Iris pigment epithelial cell (primary cell): ENCODE data around the gene PATZ1.
"Not testable (repeated sequence)": the region's sequence is repeated elsewhere in the genome, so short reads cannot be mapped to it uniquely, and the experiment has no call there.

ENCODE experiments used
- DNase-seq: peaks from one replicate; pipeline ENCODE4 v3.0.0-alpha.2; 2011; ENCODE audit warnings: low read depth

The PATZ1 gene

GRCh38 chr22:31343235-31344191 is 2.6 kb downstream of the PATZ1 start:
- no peak for DNase-seq

GRCh38 chr22:31342389-31343140 is 3.6 kb downstream of the PATZ1 start:
- no peak for DNase-seq

GRCh38 chr22:31341386-31342088 is 4.6 kb downstream of the PATZ1 start:
- DNase-seq: no peak

- DNase-seq: no peak
These were observed 5.3 kb downstream of the PATZ1 start for GRCh38 chr22:31340765-31341247.

- no peak for DNase-seq
These were observed 5.8 kb downstream of the PATZ1 start for GRCh38 chr22:31340360-31340759.

- no peak for DNase-seq
These were observed 6.9 kb downstream of the PATZ1 start for GRCh38 chr22:31339148-31339832.

- DNase-seq: peak; percentile 33
These were observed 9.0 kb downstream of the PATZ1 start for GRCh38 chr22:31337178-31337577.

- no peak for DNase-seq
These were observed 11.8 kb downstream of the PATZ1 start for GRCh38 chr22:31334329-31334728.

GRCh38 chr22:31333641-31334040 is 12.5 kb downstream of the PATZ1 start:
- no peak for DNase-seq

GRCh38 chr22:31332886-31333285 is 13.3 kb downstream of the PATZ1 start:
- DNase-seq: peak; percentile 32

GRCh38 chr22:31332010-31332409 is 14.1 kb downstream of the PATZ1 start:
- no peak for DNase-seq

- DNase-seq: no peak
These were observed 16.5 kb downstream of the PATZ1 start for GRCh38 chr22:31329453-31330215.

GRCh38 chr22:31329029-31329428 is 17.1 kb downstream of the PATZ1 start:
- peak; percentile 61 for DNase-seq

- DNase-seq: no peak
These were observed 17.6 kb downstream of the PATZ1 start for GRCh38 chr22:31328544-31328960.

- no peak for DNase-seq
These were observed 18.2 kb downstream of the PATZ1 start for GRCh38 chr22:31327806-31328543.

- DNase-seq: no peak
These were observed 19.3 kb downstream of the PATZ1 start for GRCh38 chr22:31326877-31327276.

GRCh38 chr22:31323578-31324550 is 22.3 kb downstream of the PATZ1 start:
- DNase-seq: no peak

GRCh38 chr22:31321421-31321820 is 24.7 kb downstream of the PATZ1 start:
- DNase-seq: no peak

GRCh38 chr22:31314220-31314619 is 31.9 kb downstream of the PATZ1 start:
- DNase-seq: not testable (repeated sequence)
